ENCODE results near the gene DLGAP1. TPM values are rescaled to one million over a fixed set of nuclear protein-coding genes. Genes with fewer than 3 reads are reported as not detected.

Gene DLGAP1
- total RNA-seq, 1 experiment from 2014 or later = 10.1 TPM

GRCh38 chr18:3552305-3552704 is 902.8 kb downstream of the DLGAP1 start:
- no peak for DNase-seq
- no peaks in the 10 kb centered on the region for H3K27me3 ChIP-seq (ENCODE audit: control insufficient read depth, insufficient read depth, low read length)
- no peaks in the 10 kb centered on the region for H3K36me3 ChIP-seq (replicated peaks; ENCODE audit: control insufficient read depth, insufficient read depth, low read length)
- H3K4me3 ChIP-seq (ENCODE audit: insufficient read depth, low read depth, low read length) = no peak overlapping the region

GRCh38 chr18:3547891-3548615 is 907.1 kb downstream of the DLGAP1 start:
- Histone ChIP-seq H3K4me3 (ENCODE audit: insufficient read depth, low read depth, low read length) (no peak overlapping the region), H3K27me3 (ENCODE audit: control insufficient read depth, insufficient read depth, low read length) (no peaks in the 10 kb centered on the region), H3K36me3 (replicated peaks; ENCODE audit: control insufficient read depth, insufficient read depth, low read length) (no peaks in the 10 kb centered on the region)
- no peak for DNase-seq

GRCh38 chr18:3546106-3546505 is 909.0 kb downstream of the DLGAP1 start:
- Histone ChIP-seq H3K4me3 (ENCODE audit: insufficient read depth, low read depth, low read length) (no peak overlapping the region), H3K36me3 (replicated peaks; ENCODE audit: control insufficient read depth, insufficient read depth, low read length) (no peaks in the 10 kb centered on the region), H3K27me3 (ENCODE audit: control insufficient read depth, insufficient read depth, low read length) (no peaks in the 10 kb centered on the region)
- DNase-seq = no peak

GRCh38 chr18:3544537-3544936 is 910.6 kb downstream of the DLGAP1 start:
- no peak overlapping the region for H3K4me3 ChIP-seq (ENCODE audit: insufficient read depth, low read depth, low read length)
- no peak for DNase-seq
- H3K27me3 ChIP-seq (ENCODE audit: control insufficient read depth, insufficient read depth, low read length) = no peaks in the 10 kb centered on the region
- H3K36me3 ChIP-seq (replicated peaks; ENCODE audit: control insufficient read depth, insufficient read depth, low read length) = no peaks in the 10 kb centered on the region

GRCh38 chr18:3541549-3542386 is 913.3 kb downstream of the DLGAP1 start:
- H3K4me3 ChIP-seq (ENCODE audit: insufficient read depth, low read depth, low read length) = no peak overlapping the region
- no peaks in the 10 kb centered on the region for H3K36me3 ChIP-seq (replicated peaks; ENCODE audit: control insufficient read depth, insufficient read depth, low read length)
- H3K27me3 ChIP-seq (ENCODE audit: control insufficient read depth, insufficient read depth, low read length) = no peaks in the 10 kb centered on the region
- DNase-seq = no peak

GRCh38 chr18:3540805-3541548 is 914.1 kb downstream of the DLGAP1 start:
- Histone ChIP-seq H3K27me3 (ENCODE audit: control insufficient read depth, insufficient read depth, low read length) (no peaks in the 10 kb centered on the region), H3K36me3 (replicated peaks; ENCODE audit: control insufficient read depth, insufficient read depth, low read length) (no peaks in the 10 kb centered on the region), H3K4me3 (ENCODE audit: insufficient read depth, low read depth, low read length) (no peak overlapping the region)
- no peak for DNase-seq

GRCh38 chr18:3538954-3539617 is 916.0 kb downstream of the DLGAP1 start:
- H3K4me3 ChIP-seq (ENCODE audit: insufficient read depth, low read depth, low read length) = no peak overlapping the region
- no peaks in the 10 kb centered on the region for H3K36me3 ChIP-seq (replicated peaks; ENCODE audit: control insufficient read depth, insufficient read depth, low read length)
- DNase-seq = no peak
- H3K27me3 ChIP-seq (ENCODE audit: control insufficient read depth, insufficient read depth, low read length) = no peaks in the 10 kb centered on the region

- Histone ChIP-seq H3K27me3 (ENCODE audit: control insufficient read depth, insufficient read depth, low read length) (no peaks in the 10 kb centered on the region), H3K4me3 (ENCODE audit: insufficient read depth, low read depth, low read length) (no peak overlapping the region), H3K36me3 (replicated peaks; ENCODE audit: control insufficient read depth, insufficient read depth, low read length) (no peaks in the 10 kb centered on the region)
- DNase-seq = no peak
These were observed 916.7 kb downstream of the DLGAP1 start for GRCh38 chr18:3538456-3538855.

GRCh38 chr18:3530807-3531206 is 924.3 kb downstream of the DLGAP1 start:
- no peak overlapping the region for H3K4me3 ChIP-seq (ENCODE audit: insufficient read depth, low read depth, low read length)
- no peak for DNase-seq
- H3K36me3 ChIP-seq (replicated peaks; ENCODE audit: control insufficient read depth, insufficient read depth, low read length) = no peaks in the 10 kb centered on the region
- H3K27me3 ChIP-seq (ENCODE audit: control insufficient read depth, insufficient read depth, low read length) = no peaks in the 10 kb centered on the region

- no peak for DNase-seq
- Histone ChIP-seq H3K4me3 (ENCODE audit: insufficient read depth, low read depth, low read length) (no peak overlapping the region), H3K27me3 (ENCODE audit: control insufficient read depth, insufficient read depth, low read length) (no peaks in the 10 kb centered on the region), H3K36me3 (replicated peaks; ENCODE audit: control insufficient read depth, insufficient read depth, low read length) (no peaks in the 10 kb centered on the region)
These were observed 925.5 kb downstream of the DLGAP1 start for GRCh38 chr18:3529601-3530000.

- Histone ChIP-seq H3K36me3 (replicated peaks; ENCODE audit: control insufficient read depth, insufficient read depth, low read length) (no peaks in the 10 kb centered on the region), H3K27me3 (ENCODE audit: control insufficient read depth, insufficient read depth, low read length) (no peaks in the 10 kb centered on the region), H3K4me3 (ENCODE audit: insufficient read depth, low read depth, low read length) (no peak overlapping the region)
- no peak for DNase-seq
These were observed 926.0 kb downstream of the DLGAP1 start for GRCh38 chr18:3529077-3529476.

GRCh38 chr18:3528231-3528630 is 926.9 kb downstream of the DLGAP1 start:
- H3K27me3 ChIP-seq (ENCODE audit: control insufficient read depth, insufficient read depth, low read length) = no peaks in the 10 kb centered on the region
- no peak for DNase-seq
- no peak overlapping the region for H3K4me3 ChIP-seq (ENCODE audit: insufficient read depth, low read depth, low read length)
- no peaks in the 10 kb centered on the region for H3K36me3 ChIP-seq (replicated peaks; ENCODE audit: control insufficient read depth, insufficient read depth, low read length)

GRCh38 chr18:3526421-3527354 is 928.4 kb downstream of the DLGAP1 start:
- Histone ChIP-seq H3K27me3 (ENCODE audit: control insufficient read depth, insufficient read depth, low read length) (no peaks in the 10 kb centered on the region), H3K36me3 (replicated peaks; ENCODE audit: control insufficient read depth, insufficient read depth, low read length) (no peaks in the 10 kb centered on the region), H3K4me3 (ENCODE audit: insufficient read depth, low read depth, low read length) (no peak overlapping the region)
- peak; percentile 27 for DNase-seq

All from H7 (cell line).